Left lobe of liver (tissue), 2 donors: ENCODE results near the gene METTL9. TPM values are rescaled to one million over a fixed set of nuclear protein-coding genes. Genes with fewer than 3 reads are reported as not detected.
"Not testable (repeated sequence)": the region's sequence is repeated elsewhere in the genome, so short reads cannot be mapped to it uniquely, and the experiment has no call there.

Source experiments
- ATAC-seq: fragments of 200-7000 bp; cut with Tn5 transposase; one replicate; pipeline ENCODE4 v1.9.1; 2020; ENCODE audit warnings: mild to moderate bottlenecking, moderate library complexity
- DNase-seq: peaks from one replicate; pipeline ENCODE4 v3.0.0-alpha.2; 2020; ENCODE audit warnings: low spot score
- total RNA-seq: library from RNA; stranded (reverse); gene quantifications from one replicate; pipeline ENCODE4 v1.2.1, GENCODE V29; 2021
- donor health status: DM: no; HTN: no; CAD: no; lungs with moderate emphysema.
- donor health status: DM: no; HTN: yes; CAD: no.

METTL9 gene
- total RNA-seq, 1 donor from 2014 or later, result 11.4 TPM

DNA sequence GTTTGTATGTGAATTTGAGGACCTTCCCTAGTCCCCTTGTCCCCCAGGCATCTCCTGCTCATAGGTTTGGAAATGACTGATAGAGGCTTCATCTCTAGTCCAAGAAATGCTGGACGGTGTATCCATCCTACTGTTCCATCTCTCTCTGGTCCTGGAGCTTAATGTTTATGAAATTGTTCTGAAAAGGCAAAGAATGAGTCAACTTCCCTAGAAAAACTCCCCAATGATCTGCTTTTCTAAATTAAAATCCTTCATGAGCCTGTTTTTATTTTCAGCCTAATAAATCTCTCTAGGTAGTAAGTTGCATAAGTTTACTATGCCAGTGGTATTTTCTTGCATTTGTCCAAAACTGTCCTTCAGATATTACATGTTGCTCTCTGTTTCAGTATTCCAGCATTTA lies 55.1 kb downstream of the METTL9 start:
- no peak for DNase-seq
- no peak for ATAC-seq

DNA sequence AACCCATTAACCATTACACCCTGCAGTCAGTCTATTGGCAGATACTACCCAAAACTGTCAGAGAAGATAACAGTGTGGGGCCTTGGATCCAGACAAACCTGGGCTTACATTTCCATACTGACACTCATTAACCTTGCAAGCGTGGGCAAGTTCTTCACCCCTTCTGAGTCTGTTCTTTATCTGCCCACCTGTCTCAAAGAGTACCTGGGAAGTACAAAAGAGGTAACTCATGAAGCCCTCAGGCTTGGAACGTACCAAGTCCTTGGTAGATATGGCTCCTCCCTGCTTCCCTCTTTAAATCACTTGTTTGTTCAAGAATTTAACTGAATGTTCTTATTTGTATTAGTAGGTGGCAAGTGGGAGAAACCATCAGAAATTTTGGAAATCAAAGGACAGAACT lies 55.5 kb downstream of the METTL9 start:
- DNase-seq (no peak), ATAC-seq (no peak)

DNA sequence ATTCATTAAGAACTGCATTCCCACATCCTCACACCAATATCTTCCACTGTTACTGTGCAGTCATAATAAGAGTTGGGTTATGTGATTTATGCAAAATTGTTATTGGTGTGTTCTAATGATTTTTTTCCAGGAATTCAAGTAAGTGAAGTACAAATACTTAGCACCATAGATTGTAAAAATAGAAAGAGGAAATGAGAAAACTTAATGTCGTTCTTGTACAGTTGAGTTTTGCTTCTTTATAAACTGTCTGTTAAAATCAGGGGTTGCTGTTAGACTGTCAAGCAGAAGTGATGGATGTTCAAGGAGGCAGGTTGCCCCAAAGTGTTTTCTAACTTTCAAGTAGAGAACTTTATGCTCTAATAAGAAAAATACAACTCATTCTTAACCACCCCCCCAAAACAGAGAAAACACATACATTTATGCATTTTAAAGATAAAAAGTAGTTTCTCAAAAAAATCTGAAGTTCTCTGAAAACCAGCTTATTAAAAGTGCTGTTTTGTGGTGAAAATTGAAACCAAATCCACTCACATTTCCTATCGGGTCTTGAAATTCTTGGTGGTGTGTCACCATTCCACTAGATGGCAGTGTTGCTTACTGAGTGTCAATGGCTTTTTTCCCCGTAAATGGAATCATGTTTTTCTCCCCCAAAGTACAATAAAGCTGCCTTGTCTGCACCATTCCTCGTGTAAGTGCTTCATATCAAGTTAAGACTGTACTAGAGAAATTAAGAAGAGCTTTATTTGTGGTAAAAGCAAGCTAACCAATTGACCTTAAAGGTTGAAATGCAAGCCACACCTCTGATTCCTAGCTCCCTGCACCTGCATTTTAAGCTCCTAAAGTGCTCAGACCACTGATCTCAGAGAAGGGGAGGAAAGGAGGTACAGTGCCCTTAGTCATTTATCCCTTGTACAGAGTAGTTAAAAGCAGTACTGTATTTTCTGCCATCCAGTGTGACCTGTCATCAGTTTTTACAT lies 57.7 kb downstream of the METTL9 start:
- DNase-seq (no peak), ATAC-seq (peak; percentile 85)

DNA sequence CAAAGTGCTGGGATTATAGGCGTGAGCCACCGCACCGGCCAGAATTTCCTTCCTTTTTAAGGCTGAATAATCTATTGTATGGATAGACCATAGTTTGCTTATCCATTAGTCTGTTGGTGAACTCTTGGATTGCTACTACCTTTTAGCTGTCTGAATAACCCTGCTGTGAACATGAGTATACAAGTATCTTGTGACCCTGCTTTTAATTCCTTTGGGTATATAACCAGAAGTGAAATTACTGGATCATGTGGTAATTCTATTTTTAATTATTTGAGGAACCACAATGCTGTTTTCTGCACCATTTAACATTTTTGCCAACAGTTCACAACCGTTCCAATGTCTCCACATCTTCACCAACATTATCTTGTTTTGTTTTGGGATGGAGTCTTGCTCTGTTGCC lies 59.7 kb downstream of the METTL9 start:
- ATAC-seq (peak; percentile 22), DNase-seq (no peak)

DNA sequence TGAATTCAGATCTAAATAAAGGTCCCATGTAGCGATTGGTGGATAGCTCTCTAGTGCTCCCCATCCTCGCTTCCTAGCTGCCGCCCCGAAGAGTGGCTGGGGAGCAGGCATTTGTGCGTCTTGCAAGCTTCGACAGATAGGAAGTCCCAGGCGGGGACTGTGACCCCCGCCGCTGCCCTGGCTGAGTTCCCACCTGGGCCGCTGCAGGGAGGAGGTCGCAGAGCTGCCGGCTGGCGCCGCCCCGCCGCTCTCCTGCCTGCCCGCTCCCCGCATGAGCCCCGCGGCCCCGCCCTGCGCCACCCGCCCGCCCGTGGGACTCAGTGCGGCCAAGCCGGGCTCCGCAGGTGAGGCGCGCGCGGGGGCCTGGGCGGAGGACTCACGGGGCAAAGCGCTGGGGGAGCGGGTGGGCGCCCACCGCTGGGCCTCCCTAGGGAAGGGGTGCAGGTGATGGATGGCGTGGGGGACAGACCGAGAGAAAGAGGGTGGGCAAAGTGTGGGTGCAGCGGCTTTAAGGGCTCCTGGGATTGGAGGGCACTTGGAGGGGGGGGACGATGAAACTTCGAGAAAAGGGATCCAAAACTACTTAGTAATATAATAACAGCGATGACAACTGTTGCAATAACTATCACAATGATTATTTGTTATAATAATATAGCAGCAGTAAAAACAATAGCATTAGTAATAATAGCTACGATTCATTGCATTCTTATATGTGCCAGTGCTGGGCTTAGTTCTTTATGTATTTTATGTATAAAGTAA lies 64.7 kb downstream of the METTL9 start, which contains the start of gene OTOA:
TSS of gene OTOA (plus strand) at position 80 of the 759 bp plus-strand sequence. CDS start 14,547 bp downstream, outside the sequence.
- DNase-seq (no peak), ATAC-seq (peak; percentile 33)

DNA sequence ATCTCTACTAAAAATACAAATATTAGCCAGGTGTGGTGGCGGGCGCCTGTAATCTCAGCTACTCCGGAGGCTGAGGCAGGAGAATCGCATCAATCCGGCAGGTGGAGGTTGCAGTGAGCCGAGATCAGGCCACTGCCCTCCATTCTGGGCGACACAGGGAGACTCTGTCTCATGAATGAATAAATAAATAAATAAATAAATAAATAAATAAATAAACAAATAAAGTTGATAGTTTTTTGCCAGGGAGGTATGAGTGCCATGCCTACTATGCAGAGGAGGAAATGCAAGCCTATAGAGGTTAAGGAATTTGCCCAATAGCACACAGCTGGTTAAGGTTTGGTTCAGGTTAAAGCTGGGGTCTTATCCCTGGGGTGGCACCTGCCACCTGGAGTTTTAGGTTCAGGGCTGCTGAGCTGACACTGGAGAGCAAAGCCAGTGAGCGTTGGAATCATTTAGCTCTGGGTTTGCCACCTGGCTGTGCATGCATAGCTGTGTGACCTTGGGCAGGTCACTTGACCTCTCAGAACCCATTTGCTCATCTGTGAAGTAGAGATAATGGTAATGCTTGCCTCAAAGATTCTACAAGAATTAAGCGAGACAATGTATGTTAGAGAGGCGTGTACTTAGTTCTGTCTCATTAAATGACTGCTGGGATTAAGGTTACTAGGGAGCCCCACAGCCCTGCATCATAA lies 65.6 kb downstream of the METTL9 start:
- ATAC-seq, result no peak

DNA sequence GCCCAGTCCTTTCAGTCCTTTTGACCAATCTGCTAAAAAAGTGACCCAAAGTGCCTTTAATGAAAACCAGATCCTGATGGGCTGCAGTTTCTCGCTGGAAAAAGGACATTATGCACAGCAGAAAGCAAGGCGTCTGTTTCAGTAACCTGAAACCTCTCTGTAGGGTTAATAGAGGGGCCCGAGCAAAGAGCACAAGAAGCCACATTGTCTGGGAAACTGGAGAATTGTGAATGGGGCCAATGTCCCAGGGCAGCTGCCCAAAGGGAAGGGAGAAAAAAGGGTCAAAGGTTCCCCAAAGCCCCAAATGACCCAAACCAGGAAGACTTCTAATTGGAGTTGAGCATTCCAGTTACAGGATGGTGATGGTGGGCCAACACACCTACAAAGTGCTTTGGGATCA lies 67.4 kb downstream of the METTL9 start:
- DNase-seq (no peak), ATAC-seq (no peak)

More for the DNA sequence above, 65.6 kb downstream of the METTL9 start:
- DNase-seq, result no peak

DNA sequence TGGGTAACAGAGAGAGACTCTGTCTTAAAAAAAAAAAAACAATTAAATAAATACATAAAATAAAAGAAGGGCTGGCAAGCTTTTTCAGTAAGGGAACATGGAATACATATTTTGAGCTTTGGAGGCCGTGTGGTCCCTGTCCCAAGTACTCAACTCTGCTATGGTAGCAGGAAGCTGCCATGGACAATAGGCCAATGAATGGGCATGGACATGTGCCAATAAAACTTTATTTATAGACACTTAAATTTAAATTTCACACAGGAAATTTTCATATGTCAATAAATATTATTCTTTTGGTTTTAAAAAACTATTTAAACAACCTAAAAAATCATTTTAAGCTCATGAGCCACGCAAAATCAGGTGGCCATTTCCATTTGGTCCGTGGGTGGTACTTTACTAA lies 68.2 kb downstream of the METTL9 start:
- DNase-seq, result no peak
- ATAC-seq, result no peak

DNA sequence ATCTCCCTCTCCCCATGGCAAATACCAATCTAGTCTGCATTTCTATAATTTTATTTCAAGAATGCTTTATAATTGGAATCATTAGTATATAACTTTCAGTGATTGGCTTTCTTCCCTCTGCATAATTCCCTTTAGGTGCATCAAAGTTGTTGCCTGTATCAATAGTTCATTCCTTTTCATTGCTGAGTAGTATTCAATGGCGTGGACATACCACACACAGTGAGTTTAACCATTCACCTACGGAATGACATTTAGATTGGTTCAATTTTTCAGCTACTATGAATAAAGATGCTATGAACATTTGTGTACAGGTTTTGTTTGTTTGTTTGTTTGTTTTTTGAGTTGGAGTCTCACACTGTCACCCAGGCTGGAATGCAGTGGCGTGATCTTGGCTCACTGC lies 74.1 kb downstream of the METTL9 start:
- ATAC-seq (no peak), DNase-seq (no peak)

DNA sequence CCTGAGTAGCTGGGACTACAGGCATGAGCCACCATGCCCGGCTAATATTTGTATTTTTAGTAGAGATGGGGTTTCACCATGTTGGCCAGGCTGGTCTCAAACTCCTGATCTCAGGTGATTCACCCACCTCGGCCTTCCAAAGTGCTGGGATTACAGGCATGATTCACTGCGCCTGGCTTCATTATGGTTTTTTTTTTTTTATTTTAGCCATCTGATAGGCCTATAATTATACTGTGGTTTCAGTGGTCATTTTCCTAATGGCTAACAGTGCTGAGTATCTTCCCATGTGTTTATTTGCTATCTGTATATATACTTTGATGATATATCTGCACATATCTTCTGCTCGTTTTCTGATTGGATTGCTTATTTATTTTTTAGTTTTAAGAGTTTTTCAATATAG lies 75.1 kb downstream of the METTL9 start:
- not testable (repeated sequence) for ATAC-seq, DNase-seq

DNA sequence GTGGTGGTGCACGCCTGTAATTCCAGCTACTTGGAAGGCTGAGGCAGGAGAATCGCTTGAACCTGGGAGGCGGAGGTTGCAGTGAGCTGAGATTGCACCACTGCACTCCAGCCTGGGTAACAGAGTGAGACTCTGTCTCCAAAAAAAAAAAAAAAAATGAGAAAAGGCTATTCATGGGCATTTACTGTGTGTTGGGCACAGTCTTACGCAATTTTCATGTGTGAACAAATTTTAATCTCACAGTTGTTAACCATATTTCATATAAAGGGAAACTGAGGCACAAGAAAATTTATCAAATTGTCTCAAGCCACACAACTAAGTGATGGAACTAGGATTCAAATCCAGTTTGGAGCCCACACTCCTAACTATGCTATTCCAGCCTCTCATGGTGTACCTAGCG lies 81.3 kb downstream of the METTL9 start:
- not testable (repeated sequence) for ATAC-seq, DNase-seq

DNA sequence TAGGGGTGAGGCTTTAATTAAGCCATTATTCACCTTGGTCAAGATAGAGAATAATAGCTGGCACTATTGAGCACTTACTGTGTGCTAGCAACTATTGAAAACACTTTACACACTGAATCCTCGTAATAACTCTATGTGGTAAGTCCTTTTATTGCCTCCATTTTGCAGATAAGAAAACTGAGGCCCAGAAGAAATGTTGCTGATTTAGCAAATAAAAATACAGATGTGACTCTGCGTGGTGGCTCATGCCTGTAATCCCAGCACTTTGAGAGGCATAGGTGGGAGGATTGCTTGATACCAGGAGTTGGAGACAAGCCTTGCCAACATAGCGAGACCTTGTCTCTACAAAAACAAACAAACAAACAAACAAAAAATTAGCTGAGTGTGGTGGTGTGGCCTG lies 83.8 kb downstream of the METTL9 start:
- no peak for ATAC-seq
- no peak for DNase-seq

DNA sequence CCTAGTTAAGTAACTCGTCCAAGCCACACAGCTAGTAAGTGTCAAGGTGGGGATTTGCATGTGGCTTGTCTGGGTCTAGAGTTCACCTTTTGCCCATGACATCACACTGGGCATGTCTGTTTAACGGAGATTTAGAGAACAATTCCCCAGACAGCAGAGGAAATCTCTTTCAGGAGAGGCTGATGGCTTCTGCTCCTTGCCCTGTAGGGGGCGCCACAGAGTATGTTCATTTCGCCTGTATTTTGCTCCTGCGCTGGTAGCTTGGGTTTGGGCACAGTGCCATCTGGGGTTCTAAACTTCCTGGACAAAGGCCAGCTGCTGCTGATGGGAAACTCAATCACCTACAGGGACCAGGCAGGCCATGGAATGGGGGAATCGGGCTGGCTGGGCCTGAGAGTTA lies 84.8 kb downstream of the METTL9 start:
- ATAC-seq (no peak), DNase-seq (peak; percentile 44)

DNA sequence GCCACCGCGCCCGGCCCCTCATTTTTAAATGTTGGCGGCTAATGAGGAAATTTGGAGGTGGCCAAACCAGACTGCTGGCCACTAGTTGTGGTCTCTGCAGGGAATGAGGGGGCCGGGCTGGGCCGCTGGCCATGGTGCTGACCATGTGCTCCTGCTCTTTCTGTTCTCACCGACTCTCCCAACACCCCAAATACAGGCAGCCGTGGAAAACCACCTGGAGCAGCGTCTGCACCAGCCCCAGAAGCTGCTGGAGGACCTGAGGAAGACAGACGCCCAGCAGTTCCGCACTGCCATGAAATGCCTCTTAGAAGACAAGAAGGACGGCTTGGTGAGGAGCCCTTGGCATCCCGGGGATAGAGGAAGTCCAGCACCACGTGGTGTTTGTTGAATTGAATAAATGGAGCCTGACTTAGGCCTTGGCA lies 85.7 kb downstream of the METTL9 start:
- no peak for DNase-seq
- no peak for ATAC-seq

DNA sequence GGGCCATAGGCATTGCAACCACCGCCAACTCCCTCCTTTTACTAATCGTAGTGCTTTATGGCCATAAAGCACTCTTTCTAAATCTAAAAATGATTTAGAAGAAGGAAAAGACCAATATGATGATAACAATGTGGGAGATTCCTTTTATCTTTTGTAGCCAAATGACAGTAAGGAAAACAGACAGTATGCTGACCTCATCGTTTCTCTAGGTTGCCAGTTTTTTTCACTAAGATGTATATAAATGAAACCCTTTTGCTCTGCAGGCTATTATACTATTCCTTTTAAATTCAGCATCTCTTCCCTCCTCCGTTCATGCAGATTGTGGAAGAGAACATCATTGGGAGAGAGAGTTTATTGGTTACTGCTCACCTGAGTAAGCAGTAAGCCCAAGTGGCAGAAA lies 89.7 kb downstream of the METTL9 start:
- DNase-seq (no peak), ATAC-seq (no peak)

DNA sequence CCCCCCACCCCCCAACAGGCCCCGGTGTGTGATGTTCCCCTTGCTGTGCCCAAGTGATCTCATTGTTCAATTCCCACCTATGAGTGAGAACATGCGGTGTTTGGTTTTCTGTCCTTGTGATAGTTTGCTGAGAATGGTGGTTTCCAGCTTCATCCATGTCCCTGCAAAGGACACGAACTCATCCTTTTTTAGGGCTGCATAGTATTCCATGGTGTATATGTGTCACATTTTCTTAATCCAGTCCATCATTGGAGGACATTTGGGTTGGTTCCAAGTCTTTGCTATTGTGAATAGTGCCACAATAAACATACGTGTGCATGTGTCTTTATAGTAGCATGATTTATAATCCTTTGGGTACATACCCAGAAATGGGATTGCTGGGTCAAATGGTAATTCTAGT lies 91.6 kb downstream of the METTL9 start:
- DNase-seq, ATAC-seq: not testable (repeated sequence)

DNA sequence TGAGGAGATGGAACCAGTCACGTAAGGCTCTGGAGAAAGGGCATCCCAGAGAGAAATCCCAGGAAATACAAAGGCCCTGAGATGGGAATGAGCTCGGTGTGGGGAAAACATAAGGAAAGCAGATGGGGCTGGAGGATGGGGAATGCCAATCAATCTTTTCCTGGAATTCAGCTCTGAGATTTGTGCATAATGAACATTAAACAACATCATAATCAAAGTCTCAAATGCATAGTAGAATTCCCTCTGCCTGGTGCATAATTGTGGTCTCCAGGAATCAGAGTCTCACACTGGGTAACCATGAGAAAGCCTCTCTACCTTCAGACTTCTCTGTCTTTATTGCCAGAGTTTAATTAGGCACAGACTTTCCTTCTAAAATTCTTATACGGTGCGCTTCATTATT lies 95.2 kb downstream of the METTL9 start:
- no peak for ATAC-seq
- DNase-seq, result no peak

DNA sequence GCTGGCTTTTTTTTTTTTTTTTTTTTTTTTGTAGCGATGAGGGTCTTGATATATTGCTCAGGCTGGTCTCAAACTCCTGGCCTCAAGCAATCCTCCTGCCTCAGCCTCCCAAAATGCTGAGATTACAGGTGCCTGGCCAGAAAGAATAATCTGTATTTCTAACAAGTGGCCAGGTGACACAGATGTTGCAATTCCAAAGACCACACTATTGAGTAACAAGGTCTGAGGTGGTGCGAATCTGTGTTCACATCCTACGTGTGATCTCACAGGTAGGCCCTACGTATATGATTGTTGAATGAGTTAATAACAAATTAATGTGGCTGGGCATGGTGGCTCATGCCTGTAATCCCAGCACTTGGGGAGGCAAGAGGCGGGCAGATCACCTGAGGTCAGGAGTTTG lies 97.7 kb downstream of the METTL9 start:
- DNase-seq, result no peak
- no peak for ATAC-seq

DNA sequence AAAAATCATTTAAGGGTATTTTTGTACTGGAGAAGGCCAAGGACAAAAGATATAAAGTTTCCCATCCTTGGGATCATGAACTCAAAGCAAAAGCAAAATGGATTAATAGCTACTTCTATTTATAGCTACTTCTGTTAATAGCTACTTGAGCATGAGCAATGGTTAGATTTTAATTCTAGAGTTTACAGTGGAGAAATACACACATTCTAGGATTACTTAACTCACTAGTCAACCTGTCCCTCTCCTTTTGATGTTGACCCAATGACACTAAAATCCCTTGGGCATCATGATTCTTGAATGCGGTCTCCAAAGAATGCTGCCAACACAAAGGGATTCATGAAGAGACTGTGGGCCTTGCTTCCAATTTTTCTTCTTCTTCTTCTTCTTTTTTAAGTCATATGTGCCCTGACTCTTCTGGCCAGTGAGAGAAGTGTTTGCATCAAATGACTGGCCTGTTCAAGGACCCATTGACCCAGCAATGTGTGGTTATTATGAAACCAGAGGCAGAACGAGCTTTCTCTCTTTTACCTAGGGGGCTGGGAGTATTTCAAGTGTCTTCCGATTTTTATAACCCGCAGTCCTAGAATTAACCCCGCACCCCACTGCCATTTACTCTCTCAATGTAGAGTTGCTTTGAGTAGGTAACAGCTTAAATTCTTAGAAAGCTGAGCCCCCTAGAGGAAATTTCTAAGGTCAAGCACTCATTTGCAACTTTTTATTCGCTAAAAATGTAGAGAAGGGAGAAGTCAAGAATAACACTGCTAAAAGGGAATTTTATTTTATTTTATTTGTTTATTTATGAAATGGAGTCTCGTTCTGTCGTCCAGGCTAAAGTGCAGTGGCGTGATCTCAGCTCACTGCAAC lies 99.0 kb downstream of the METTL9 start:
- DNase-seq (no peak), ATAC-seq (no peak)

DNA sequence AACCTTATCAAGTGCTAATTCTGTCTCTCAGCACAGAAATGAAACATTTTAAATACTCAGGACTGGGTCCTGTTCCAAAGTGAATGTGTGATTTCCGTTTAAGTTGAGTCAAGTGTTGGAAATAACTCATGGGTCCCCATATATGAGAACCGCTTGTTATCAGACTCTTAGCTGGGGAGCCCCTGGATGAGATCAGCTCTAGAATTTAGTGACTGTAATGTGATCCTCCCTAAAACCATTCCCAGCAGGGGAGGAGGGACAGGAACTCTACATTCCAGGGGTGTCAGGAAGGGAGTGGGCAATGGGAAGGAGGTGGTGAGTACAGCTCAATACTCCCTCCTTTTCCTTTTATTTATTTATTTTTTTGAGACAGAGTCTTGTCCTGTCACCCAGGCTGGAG lies 101.9 kb downstream of the METTL9 start:
- ATAC-seq, result no peak
- no peak for DNase-seq
